ENCODE data around the gene ATL3. TPM values are rescaled to one million over a fixed set of nuclear protein-coding genes. Genes with fewer than 3 reads are reported as not detected.

The ATL3 gene
- total RNA-seq, 1 donor from 2014 or later = 72.2 TPM

DNA sequence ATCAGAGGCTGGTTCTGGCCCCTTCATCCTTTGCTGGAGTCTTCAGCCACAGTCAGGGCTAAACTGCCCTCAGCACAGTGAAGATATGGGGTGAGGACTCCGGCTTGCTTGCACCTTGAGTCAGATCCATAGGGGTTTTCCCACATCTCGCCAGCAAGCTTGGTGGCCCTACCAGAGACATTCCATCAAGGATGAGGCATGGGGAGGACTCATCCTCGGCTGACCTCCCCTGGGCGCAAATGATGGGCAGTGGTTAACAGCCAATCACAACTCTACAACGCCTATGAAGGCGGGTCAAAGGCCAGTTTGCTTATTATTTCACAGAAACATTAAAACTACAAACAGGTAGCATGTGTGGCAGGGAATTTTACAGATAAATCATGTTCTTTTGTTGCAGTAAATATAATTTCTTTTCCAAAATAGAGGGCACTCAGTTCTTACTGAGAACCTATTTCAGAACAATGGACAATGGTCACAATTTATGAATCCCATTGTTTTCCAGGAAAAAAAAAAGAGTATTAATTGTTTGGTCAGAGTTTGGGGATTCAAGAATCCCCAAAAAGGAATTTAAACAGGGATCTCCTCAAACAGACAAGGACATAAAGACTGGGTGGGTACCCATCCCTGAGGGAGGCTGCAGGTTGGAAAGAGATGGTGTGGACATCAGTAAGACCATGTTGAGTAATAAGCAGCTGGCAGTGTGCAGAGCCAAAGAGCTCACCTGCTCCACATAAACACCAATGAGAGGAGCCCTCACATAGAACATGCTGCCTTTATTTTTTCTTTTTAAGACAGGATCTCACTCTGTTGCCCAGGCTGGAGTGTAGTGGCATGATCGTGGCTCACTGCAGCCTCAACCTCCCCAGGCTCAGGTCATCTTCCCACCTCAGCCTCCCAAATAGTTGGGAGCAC, 71.7 kb downstream of the ATL3 start:
- intact Hi-C loops (cut with DNase I) = no loop called here
- Histone ChIP-seq H3K9me3 (no peaks in the 10 kb centered on the region), H3K4me3 (no peak overlapping the region), H3K27me3 (no peaks in the 10 kb centered on the region), H3K27ac (no peak overlapping the region), H3K36me3 (no peaks in the 10 kb centered on the region), H3K4me1 (no peaks in the 10 kb centered on the region)
- TF ChIP-seq, protein P1, sequence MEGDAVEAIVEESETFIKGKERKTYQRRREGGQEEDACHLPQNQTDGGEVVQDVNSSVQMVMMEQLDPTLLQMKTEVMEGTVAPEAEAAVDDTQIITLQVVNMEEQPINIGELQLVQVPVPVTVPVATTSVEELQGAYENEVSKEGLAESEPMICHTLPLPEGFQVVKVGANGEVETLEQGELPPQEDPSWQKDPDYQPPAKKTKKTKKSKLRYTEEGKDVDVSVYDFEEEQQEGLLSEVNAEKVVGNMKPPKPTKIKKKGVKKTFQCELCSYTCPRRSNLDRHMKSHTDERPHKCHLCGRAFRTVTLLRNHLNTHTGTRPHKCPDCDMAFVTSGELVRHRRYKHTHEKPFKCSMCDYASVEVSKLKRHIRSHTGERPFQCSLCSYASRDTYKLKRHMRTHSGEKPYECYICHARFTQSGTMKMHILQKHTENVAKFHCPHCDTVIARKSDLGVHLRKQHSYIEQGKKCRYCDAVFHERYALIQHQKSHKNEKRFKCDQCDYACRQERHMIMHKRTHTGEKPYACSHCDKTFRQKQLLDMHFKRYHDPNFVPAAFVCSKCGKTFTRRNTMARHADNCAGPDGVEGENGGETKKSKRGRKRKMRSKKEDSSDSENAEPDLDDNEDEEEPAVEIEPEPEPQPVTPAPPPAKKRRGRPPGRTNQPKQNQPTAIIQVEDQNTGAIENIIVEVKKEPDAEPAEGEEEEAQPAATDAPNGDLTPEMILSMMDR (IDR thresholded peaks at IDR 0.05) = no peak
- TF ChIP-seq POLR2AphosphoS5 (IDR thresholded peaks at IDR 0.05; ENCODE audit: insufficient read depth in 1 of 2, low read depth in 1 of 2) (no peak), POLR2A (IDR thresholded peaks at IDR 0.05) (no peak)
- no peak for DNase-seq (ENCODE audit: extremely low spot score in 2 of 2)

DNA sequence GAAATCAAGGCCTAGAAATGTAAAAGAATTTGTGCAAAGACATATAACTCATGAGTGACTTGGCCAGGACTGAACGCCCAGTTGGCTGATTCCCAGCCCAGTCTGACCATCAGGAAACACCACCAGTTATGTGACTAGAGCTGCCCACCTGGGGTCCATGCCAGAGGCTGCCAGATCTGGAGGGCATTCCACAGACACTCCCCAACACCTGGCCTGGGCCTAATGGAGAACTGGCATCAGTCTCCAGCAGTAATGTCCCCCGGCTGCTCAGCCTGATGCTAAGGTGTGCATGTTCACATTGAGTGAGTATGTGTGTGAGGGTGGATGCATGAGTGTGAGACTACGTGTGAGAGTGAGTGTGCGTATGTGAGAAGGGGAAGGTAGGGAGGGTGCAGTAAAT, 72.6 kb downstream of the ATL3 start:
- no peaks in the 10 kb centered on the region for H3K4me1 ChIP-seq
- H3K4me3 ChIP-seq = no peak overlapping the region
- no peak for TF ChIP-seq POLR2AphosphoS5 (IDR thresholded peaks at IDR 0.05; ENCODE audit: insufficient read depth in 1 of 2, low read depth in 1 of 2)
- DNase-seq (ENCODE audit: extremely low spot score in 2 of 2) = no peak
- H3K9me3 ChIP-seq = no peaks in the 10 kb centered on the region
- no peaks in the 10 kb centered on the region for H3K36me3 ChIP-seq
- intact Hi-C loops (cut with DNase I) = no loop called here
- H3K27me3 ChIP-seq = no peaks in the 10 kb centered on the region
- H3K27ac ChIP-seq = no peak overlapping the region

DNA sequence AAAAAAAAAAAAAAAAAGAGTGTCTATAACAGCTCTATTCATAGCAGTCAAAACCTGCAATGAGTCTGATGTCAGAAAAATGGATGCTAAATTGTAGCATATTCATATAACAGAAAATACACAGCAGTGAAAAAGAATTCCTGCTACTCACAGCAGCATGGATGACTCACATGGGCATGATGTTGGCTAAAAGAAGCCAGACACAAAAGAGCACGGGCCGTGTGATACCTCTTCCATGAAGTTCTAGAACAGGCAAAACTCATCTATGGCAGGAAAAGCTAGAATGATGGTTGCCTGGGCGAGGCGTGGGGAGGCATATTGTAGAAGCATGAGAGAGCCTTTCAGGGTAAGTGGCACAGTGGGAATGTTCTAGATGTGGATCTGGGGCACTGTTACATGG, 75.9 kb downstream of the ATL3 start:
- Histone ChIP-seq H3K9me3 (no peaks in the 10 kb centered on the region), H3K27ac (no peak overlapping the region), H3K4me1 (no peaks in the 10 kb centered on the region), H3K4me3 (no peak overlapping the region), H3K27me3 (no peaks in the 10 kb centered on the region), H3K36me3 (no peaks in the 10 kb centered on the region)
- DNase-seq (ENCODE audit: extremely low spot score in 2 of 2) = no peak
- intact Hi-C loops (cut with DNase I) = no loop called here
- TF ChIP-seq POLR2A (IDR thresholded peaks at IDR 0.05) (no peak), POLR2AphosphoS5 (IDR thresholded peaks at IDR 0.05; ENCODE audit: insufficient read depth in 1 of 2, low read depth in 1 of 2) (no peak)
- TF ChIP-seq, protein P1 (IDR thresholded peaks at IDR 0.05) = no peak

DNA sequence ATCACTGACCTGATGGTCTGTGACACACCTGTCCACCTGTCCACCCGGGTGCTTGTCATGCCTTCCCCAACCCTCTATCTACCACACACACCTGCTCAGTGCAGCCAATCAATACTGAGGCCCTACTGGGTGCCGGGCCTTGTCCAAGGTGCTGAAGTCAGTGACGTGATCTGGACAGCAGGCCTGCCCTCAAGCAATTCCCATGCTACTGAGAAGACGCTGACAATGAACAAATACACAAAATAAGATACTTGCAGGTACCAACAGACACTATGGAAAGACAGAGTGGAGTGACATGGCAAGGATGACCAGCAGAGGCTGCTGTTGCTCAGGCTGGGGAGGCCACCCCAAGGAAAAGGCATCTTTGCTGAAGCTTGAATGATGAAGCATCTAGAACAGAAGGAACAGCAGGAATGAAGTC, 78.2 kb downstream of the ATL3 start:
- no peak for DNase-seq (ENCODE audit: extremely low spot score in 2 of 2)
- no peaks in the 10 kb centered on the region for H3K27me3 ChIP-seq
- TF ChIP-seq, protein P1 (IDR thresholded peaks at IDR 0.05) = no peak
- H3K27ac ChIP-seq = no peak overlapping the region
- H3K36me3 ChIP-seq = no peaks in the 10 kb centered on the region
- no peaks in the 10 kb centered on the region for H3K4me1 ChIP-seq
- no peaks in the 10 kb centered on the region for H3K9me3 ChIP-seq
- no peak overlapping the region for H3K4me3 ChIP-seq
- intact Hi-C loops (cut with DNase I) = no loop called here

DNA sequence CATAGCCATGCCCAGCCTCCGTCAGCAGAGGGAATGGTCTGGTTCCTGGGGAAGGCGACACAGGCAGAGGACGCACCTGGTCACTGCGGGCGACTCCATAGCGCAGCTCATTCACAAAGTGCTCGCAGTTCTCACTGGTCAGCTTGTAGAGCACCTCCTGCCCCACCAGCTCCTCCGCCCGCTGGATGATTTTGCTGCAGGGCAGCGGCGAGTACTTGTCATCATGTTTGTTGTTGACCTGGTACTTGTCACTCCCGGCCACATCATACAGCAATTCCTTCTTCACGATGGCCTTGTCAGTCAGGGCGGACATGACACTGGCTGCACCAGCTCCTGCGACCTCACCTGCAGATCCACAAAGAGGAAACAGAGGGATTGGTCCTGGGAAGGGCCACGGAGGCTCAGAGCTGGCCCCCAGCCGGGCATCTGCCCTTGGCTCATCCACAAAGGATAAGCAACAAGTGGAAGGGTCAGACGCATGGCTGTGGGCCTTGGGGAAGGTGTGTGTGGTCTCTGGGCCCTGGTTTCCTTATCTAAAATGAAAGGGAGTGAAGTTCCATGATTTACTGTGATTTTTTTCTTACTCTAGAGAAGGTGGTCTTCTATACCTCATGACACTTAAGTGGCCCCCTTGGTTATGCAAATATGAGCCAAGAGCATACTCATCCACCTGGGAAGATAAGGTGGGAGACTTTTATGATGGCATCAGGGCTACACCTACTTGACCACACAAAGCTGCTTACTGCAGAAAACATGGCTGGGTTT, 81.0 kb downstream of the ATL3 start:
- Histone ChIP-seq H3K27me3 (no peaks in the 10 kb centered on the region), H3K36me3 (no peaks in the 10 kb centered on the region), H3K4me3 (no peak overlapping the region), H3K9me3 (no peaks in the 10 kb centered on the region), H3K4me1 (no peaks in the 10 kb centered on the region), H3K27ac (no peak overlapping the region)
- no peak for DNase-seq (ENCODE audit: extremely low spot score in 2 of 2)
- no peak for TF ChIP-seq POLR2A (IDR thresholded peaks at IDR 0.05)
- TF ChIP-seq, protein P1 (IDR thresholded peaks at IDR 0.05) = no peak
- no peak for TF ChIP-seq POLR2AphosphoS5 (IDR thresholded peaks at IDR 0.05; ENCODE audit: insufficient read depth in 1 of 2, low read depth in 1 of 2)
- intact Hi-C loops (cut with DNase I) = no loop called here
